Transverse colon (tissue), 4 donors: ENCODE results near the gene SLAMF1. TPM values are rescaled to one million over a fixed set of nuclear protein-coding genes. Genes with fewer than 3 reads are reported as not detected.

ENCODE experiments used
- DNase-seq: peaks from one replicate; pipeline ENCODE4 v3.0.0-alpha.2; 2019
- H3K27ac ChIP-seq, 4 donors: fragments of 200-600 bp; sonication (generic); 2 replicates each; pipeline ENCODE4 v1.5.1; 2016 to 2018; ENCODE audit warnings: inconsistent platforms in 4 of 4
- H3K27me3 ChIP-seq: fragments of 200-600 bp; sonication (generic); 2 replicates; pipeline ENCODE4 v1.5.1; 2017; ENCODE audit warnings: inconsistent platforms
- H3K36me3 ChIP-seq, 4 donors: fragments of 200-600 bp; sonication (generic); 2 replicates each; pipeline ENCODE4 v1.5.1; 2017 to 2019; ENCODE audit warnings: inconsistent platforms in 4 of 4
- H3K4me1 ChIP-seq, 4 donors: fragments of 200-600 bp; sonication (generic); 2 replicates each; pipeline ENCODE4 v1.5.1; 2017 to 2020; ENCODE audit warnings: inconsistent platforms in 4 of 4
- H3K4me3 ChIP-seq, 4 donors: fragments of 200-600 bp; sonication (generic); 1 replicate in 1 of 4; 2 replicates in 3 of 4; pipeline versions ENCODE4 v1.5.1 to v1.6.1; 2017 to 2019; ENCODE audit warnings: inconsistent platforms in 4 of 4
- H3K9me3 ChIP-seq, 2 donors: fragments of 200-600 bp; sonication (generic); 2 replicates each; pipeline ENCODE4 v1.5.1; 2017 to 2019; ENCODE audit warnings: inconsistent platforms in 2 of 2
- CTCF ChIP-seq, 5 experiments: fragments of 200-600 bp in 3 of 5; fragments of 450-650 bp in 2 of 5; sonication (generic) in 3 of 5; IDR thresholded peaks; 1 replicate in 2 of 5; 2 replicates in 3 of 5; pipeline ENCODE4 v1.5.1; 2016 to 2017; ENCODE audit warnings: antibody characterized with exemption in 5 of 5, inconsistent platforms in 3 of 5, mild to moderate bottlenecking in 2 of 5, moderate library complexity in 1 of 5
- EP300 ChIP-seq: sonication (generic); formaldehyde crosslinking; IDR thresholded peaks from one replicate; pipeline ENCODE4 v1.6.1; 2017; ENCODE audit warnings: antibody characterized with exemption, low read depth
- POLR2A ChIP-seq: fragments of 450-650 bp; IDR thresholded peaks from one replicate; pipeline ENCODE4 v1.6.1; 2016; ENCODE audit warnings: antibody characterized with exemption, mild to moderate bottlenecking, moderate library complexity
- POLR2AphosphoS5 ChIP-seq, 3 donors: sonication (generic); formaldehyde crosslinking; IDR thresholded peaks; one replicate each; pipeline ENCODE4 v1.6.1; 2016; ENCODE audit warnings: antibody characterized with exemption in 3 of 3
- WGBS, 2 donors: methylation state at CpG; one replicate each; pipeline ENCODE4 v1.1.5; 2018; ENCODE audit warnings: low coverage in 1 of 2; 5-methylcytosine and 5-hydroxymethylcytosine counted together
- in situ Hi-C, 4 donors: fragments of 200-750 bp; cut with MboI; loops; one replicate each; pipeline versions ENCODE4 v1.15.0 to v1.15.1; 2017; ENCODE audit warnings: low sequenced_read_pairs in 3 of 4, low pct_ligation_motif_present in 1 of 4, low pct_unique_long_range_greater_than_20kb in 1 of 4
- intact Hi-C: fragments of 100-400 bp; cut with DNase I; formaldehyde crosslinking; loops from one replicate; pipeline ENCODE4 v1.15.1; 2023; ENCODE audit warnings: low total_unique reads
- total RNA-seq, 4 donors: library from RNA; depleted of rRNA; stranded (reverse); fragments of >200 nt; gene quantifications; one replicate each; pipeline ENCODE4 v1.1.0, GENCODE V29; 2016

SLAMF1 gene
- total RNA-seq, 4 donors from 2014 or later: 1.1 to 3.3 (median 3.2) TPM; not detected in 1

- Histone ChIP-seq H3K4me3 (no peak overlapping the region), H3K9me3 (no peaks in the 10 kb centered on the region), H3K36me3 (no peaks in the 10 kb centered on the region), H3K27ac (peak overlapping the region; percentile 5 to 54 (median 35)), H3K4me1 (peaks cover 0 to 10% (median 2%) of the 10 kb centered on the region in 4 donors), H3K27me3 (no peaks in the 10 kb centered on the region)
- 67 to 79% methylated on average over 3 of the region's 3 CpGs for WGBS, 2 donors
- DNase-seq: no peak
- TF ChIP-seq EP300 (no peak), POLR2AphosphoS5 (IDR thresholded peaks at IDR 0.05) (no peak), CTCF (IDR thresholded peaks at IDR 0.05) (no peak), POLR2A (no peak)
- intact Hi-C loops: no loop called here
- in situ Hi-C loops: no loop called here
Observed at GRCh38 chr1:160638540-160638857, 8.3 kb downstream of the SLAMF1 start.

- in situ Hi-C loops (no loop called here), intact Hi-C loops (no loop called here)
- Histone ChIP-seq H3K4me1 (peaks cover 0 to 10% (median 2%) of the 10 kb centered on the region in 4 donors), H3K4me3 (no peak overlapping the region), H3K27ac (peak overlapping the region; percentile 11 to 54 (median 35)), H3K9me3 (no peaks in the 10 kb centered on the region), H3K36me3 (no peaks in the 10 kb centered on the region), H3K27me3 (no peaks in the 10 kb centered on the region)
- 51 to 62% methylated on average over 5 of the region's 5 CpGs for WGBS, 2 donors
- TF ChIP-seq POLR2AphosphoS5 (IDR thresholded peaks at IDR 0.05) (peak in 1 of 3 donors; percentile 18), POLR2A (no peak), CTCF (IDR thresholded peaks at IDR 0.05) (no peak)
- DNase-seq: no peak
Observed at GRCh38 chr1:160637821-160638539, 8.9 kb downstream of the SLAMF1 start.

- Histone ChIP-seq H3K9me3 (no peaks in the 10 kb centered on the region), H3K4me1 (peaks cover 0 to 10% (median 2%) of the 10 kb centered on the region in 4 donors), H3K36me3 (no peaks in the 10 kb centered on the region), H3K4me3 (no peak overlapping the region), H3K27me3 (no peaks in the 10 kb centered on the region), H3K27ac (no peak overlapping the region)
- in situ Hi-C loops: no loop called here
- WGBS, 2 donors: 87 to 88% methylated on average over 6 to 8 of the region's 8 CpGs
- no peak for DNase-seq
- TF ChIP-seq CTCF (IDR thresholded peaks at IDR 0.05) (no peak), POLR2A (no peak), POLR2AphosphoS5 (IDR thresholded peaks at IDR 0.05) (no peak), EP300 (no peak)
- intact Hi-C loops: no loop called here
Observed at GRCh38 chr1:160637065-160637464, 9.8 kb downstream of the SLAMF1 start.

- Histone ChIP-seq H3K4me1 (peaks cover 0 to 10% (median 2%) of the 10 kb centered on the region in 4 donors), H3K9me3 (no peaks in the 10 kb centered on the region), H3K4me3 (no peak overlapping the region), H3K27ac (no peak overlapping the region), H3K27me3 (no peaks in the 10 kb centered on the region), H3K36me3 (no peaks in the 10 kb centered on the region)
- 90 to 93% methylated on average over 2 to 3 of the region's 3 CpGs for WGBS, 2 donors
- intact Hi-C loops (no loop called here), in situ Hi-C loops (no loop called here)
- TF ChIP-seq CTCF (IDR thresholded peaks at IDR 0.05) (no peak), POLR2AphosphoS5 (IDR thresholded peaks at IDR 0.05) (no peak), EP300 (no peak), POLR2A (no peak)
- DNase-seq: no peak
Observed at GRCh38 chr1:160636547-160636946, 10.3 kb downstream of the SLAMF1 start.
